ENCODE results near the gene SLC25A15. TPM values are rescaled to one million over a fixed set of nuclear protein-coding genes. Genes with fewer than 3 reads are reported as not detected.
"Not testable (repeated sequence)": the region's sequence is repeated elsewhere in the genome, so short reads cannot be mapped to it uniquely, and the experiment has no call there.

SLC25A15 gene
- total RNA-seq, 1 donor from 2014 or later, result 22.1 TPM

DNA sequence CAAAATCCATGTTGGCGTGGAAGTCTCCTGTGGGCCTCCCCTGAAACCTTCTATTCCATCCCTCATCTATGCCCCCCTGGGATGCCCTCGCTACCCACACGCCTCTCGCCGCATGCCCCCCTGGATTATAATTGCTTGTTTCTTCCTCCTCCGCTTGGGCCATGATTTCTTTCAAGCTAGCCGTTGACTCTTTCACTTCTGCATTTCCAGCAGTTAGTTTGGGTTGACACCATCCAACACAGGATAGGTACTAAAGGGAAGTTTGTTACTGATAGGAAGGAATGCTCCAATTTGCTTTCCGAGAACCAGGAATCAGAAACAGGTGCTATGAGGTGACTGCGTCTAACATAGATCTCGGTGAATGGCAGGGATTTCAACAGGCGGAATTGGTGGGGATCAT, 7.7 kb upstream of the SLC25A15 start:
- FAIRE-seq (no peak), DNase-seq (ENCODE audit: low read depth) (no peak)
- no peak overlapping the region for H3K4me3 ChIP-seq (ENCODE audit: low read depth, low read length)
- H3K27me3 ChIP-seq (ENCODE audit: control insufficient read depth, insufficient read depth, low read length), result no peaks in the 10 kb centered on the region
- no peaks in the 10 kb centered on the region for H3K36me3 ChIP-seq (ENCODE audit: control insufficient read depth, insufficient read depth, low read length)
- no peak for TF ChIP-seq CTCF (IDR thresholded peaks at IDR 0.05; ENCODE audit: insufficient read depth, low read length, severe bottlenecking)

- FAIRE-seq; DNase-seq (ENCODE audit: low read depth); H3K4me3 ChIP-seq (ENCODE audit: low read depth, low read length); H3K27me3 ChIP-seq (ENCODE audit: control insufficient read depth, insufficient read depth, low read length); H3K36me3 ChIP-seq (ENCODE audit: control insufficient read depth, insufficient read depth, low read length): not testable (repeated sequence)
Observed at GRCh38 chr13:40782971-40783370, 6.4 kb upstream of the SLC25A15 start.

DNA sequence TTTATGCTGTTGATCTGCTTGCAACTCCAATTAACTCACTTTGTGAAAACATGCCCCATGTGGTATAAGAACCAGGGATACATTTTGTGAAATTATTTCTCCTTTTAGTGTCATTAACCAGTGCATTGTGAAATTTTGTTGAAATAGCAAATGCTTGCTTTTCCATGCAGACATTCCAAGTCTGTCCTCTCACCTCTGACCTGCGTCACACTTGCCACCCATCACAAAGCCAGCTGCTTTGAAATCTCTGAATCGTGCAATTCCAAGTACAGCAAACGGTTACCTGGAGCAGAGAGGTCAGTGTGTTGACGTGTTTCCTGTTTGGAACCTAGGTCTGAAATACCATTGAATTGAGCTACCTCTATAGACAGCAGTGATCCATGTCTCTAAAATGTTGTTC, 4.9 kb upstream of the SLC25A15 start:
- H3K36me3 ChIP-seq (ENCODE audit: control insufficient read depth, insufficient read depth, low read length), result no peaks in the 10 kb centered on the region
- FAIRE-seq, result no peak
- TF ChIP-seq CTCF (IDR thresholded peaks at IDR 0.05; ENCODE audit: insufficient read depth, low read length, severe bottlenecking), result no peak
- H3K4me3 ChIP-seq (ENCODE audit: low read depth, low read length), result no peak overlapping the region
- H3K27me3 ChIP-seq (ENCODE audit: control insufficient read depth, insufficient read depth, low read length), result no peaks in the 10 kb centered on the region
- no peak for DNase-seq (ENCODE audit: low read depth)

GRCh38 chr13:40786568-40786996, 2.8 kb upstream of the SLC25A15 start:
- FAIRE-seq (no peak), DNase-seq (ENCODE audit: low read depth) (no peak)
- TF ChIP-seq CTCF (IDR thresholded peaks at IDR 0.05; ENCODE audit: insufficient read depth, low read length, severe bottlenecking), result no peak
- Histone ChIP-seq H3K27me3 (ENCODE audit: control insufficient read depth, insufficient read depth, low read length) (no peaks in the 10 kb centered on the region), H3K36me3 (ENCODE audit: control insufficient read depth, insufficient read depth, low read length) (no peaks in the 10 kb centered on the region), H3K4me3 (ENCODE audit: low read depth, low read length) (no peak overlapping the region)

DNA sequence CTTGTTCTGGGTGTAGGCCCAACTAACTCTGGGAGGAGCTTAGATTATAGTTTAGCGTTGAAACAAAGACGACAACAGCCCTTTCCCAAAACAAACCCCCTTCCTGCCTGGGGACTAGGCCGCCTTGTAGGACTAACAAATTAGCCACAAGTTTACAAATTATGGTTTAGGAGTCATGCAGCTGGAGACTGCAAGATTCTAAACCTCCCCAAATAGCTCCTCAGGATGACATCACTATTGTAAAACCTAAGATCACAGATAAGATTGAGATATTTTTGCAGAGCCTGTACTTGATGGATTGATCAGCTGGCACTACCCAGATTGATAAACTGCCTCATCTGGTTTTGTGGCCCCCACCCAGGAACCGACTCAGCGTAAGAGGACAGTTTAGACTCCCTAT, 2.3 kb upstream of the SLC25A15 start:
- FAIRE-seq, result no peak
- no peak overlapping the region for H3K4me3 ChIP-seq (ENCODE audit: low read depth, low read length)
- no peaks in the 10 kb centered on the region for H3K27me3 ChIP-seq (ENCODE audit: control insufficient read depth, insufficient read depth, low read length)
- TF ChIP-seq CTCF (IDR thresholded peaks at IDR 0.05; ENCODE audit: insufficient read depth, low read length, severe bottlenecking), result no peak
- H3K36me3 ChIP-seq (ENCODE audit: control insufficient read depth, insufficient read depth, low read length), result no peaks in the 10 kb centered on the region
- DNase-seq (ENCODE audit: low read depth), result no peak

DNA sequence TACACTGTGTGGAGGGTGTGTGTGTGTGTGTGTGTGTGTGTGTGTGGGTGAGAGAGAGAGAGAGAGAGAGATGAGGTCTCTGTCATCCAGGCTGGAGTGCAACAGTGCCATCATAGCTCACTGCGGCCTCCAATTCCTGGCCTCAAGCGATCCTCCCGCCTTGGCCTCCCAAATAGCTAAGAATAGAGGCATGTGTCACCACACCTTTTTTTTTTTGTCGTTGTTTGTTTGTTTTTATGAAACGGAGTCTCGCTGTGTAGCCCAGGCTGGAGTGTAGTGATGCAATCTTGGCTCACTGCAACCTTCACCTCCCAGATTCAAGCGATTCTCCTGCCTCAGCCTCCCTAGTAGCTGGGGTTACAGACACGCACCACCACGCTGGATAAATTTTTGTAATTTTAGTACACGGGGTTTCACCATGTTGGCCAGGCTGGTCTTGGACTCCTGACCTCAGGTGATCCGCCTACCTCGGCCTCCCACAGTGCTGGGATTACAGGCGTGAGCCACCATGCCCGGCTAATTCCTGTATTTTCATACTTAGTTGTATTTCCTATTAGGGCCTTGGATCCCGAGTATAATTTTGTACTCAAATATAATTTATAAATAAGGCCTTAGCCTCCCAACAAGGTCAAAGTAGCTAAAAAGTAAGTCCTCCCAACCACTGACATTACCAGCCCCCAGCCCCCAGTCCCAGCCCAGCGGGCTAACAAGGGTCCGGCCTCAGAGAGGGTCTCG, 704 bp upstream of the SLC25A15 start:
- not testable (repeated sequence) for FAIRE-seq; DNase-seq (ENCODE audit: low read depth); H3K27me3 ChIP-seq (ENCODE audit: control insufficient read depth, insufficient read depth, low read length); H3K36me3 ChIP-seq (ENCODE audit: control insufficient read depth, insufficient read depth, low read length)
- H3K4me3 ChIP-seq (ENCODE audit: low read depth, low read length), result peak overlapping the region; percentile 73

DNA sequence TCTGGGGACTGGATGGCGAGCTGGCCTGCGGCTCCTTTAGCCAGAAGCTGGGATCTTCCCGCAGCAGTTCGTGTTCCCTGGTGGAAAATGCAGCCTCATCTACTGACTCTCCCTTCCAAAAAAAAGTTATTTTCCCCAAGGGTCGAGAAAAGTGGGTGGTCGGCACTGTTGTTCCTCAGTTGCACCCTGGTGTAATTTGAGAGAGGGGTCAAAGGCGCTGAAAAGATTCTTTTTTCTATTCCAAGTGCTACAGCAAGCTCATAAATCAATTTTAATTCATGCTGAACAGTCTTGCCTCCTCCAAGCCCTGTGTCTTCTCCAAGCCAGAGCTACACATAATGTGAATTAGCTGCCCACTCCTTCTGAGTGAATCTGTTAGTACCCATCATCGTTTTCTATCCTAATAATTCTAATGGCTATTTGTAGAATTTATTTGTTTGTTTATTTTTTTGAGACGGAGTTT, 774 bp downstream of the SLC25A15 start:
- TF ChIP-seq CTCF (IDR thresholded peaks at IDR 0.05; ENCODE audit: insufficient read depth, low read length, severe bottlenecking), result no peak
- Histone ChIP-seq H3K36me3 (ENCODE audit: control insufficient read depth, insufficient read depth, low read length) (peaks cover 2% of the 10 kb centered on the region), H3K27me3 (ENCODE audit: control insufficient read depth, insufficient read depth, low read length) (no peaks in the 10 kb centered on the region), H3K4me3 (ENCODE audit: low read depth, low read length) (peak overlapping the region; percentile 73)
- DNase-seq (ENCODE audit: low read depth) (no peak), FAIRE-seq (no peak)
